Glutamatergic neuron (in vitro differentiated cells): ENCODE measurements around the gene ANO3. TPM values are rescaled to one million over a fixed set of nuclear protein-coding genes. Genes with fewer than 3 reads are reported as not detected.

ENCODE experiments used
- DNase-seq: peaks from one replicate; pipeline ENCODE4 v3.0.0; 2022
- H3K27ac Mint-ChIP-seq: one replicate; pipeline ENCODE4 v1.8.0; 2020; ENCODE audit warnings: mild to moderate bottlenecking, mixed read lengths, inconsistent platforms; ENCODE audit not compliant: unreplicated experiment
- H3K27me3 Mint-ChIP-seq: one replicate; pipeline ENCODE4 v1.8.0; 2020; ENCODE audit warnings: mild to moderate bottlenecking, moderate library complexity, mixed read lengths, inconsistent platforms; ENCODE audit not compliant: unreplicated experiment
- H3K36me3 Mint-ChIP-seq: one replicate; pipeline ENCODE4 v1.8.0; 2020; ENCODE audit warnings: mild to moderate bottlenecking, mixed read lengths, inconsistent platforms; ENCODE audit not compliant: unreplicated experiment
- H3K4me1 Mint-ChIP-seq: one replicate; pipeline ENCODE4 v1.8.0; 2020; ENCODE audit warnings: mild to moderate bottlenecking, low read depth, mixed read lengths, inconsistent platforms; ENCODE audit not compliant: unreplicated experiment
- H3K4me3 Mint-ChIP-seq: one replicate; pipeline ENCODE4 v1.8.0; 2020; ENCODE audit warnings: mild to moderate bottlenecking, mixed read lengths, inconsistent platforms; ENCODE audit not compliant: unreplicated experiment
- H3K9me3 Mint-ChIP-seq: one replicate; pipeline ENCODE4 v1.8.0; 2020; ENCODE audit warnings: mild to moderate bottlenecking, moderate library complexity, mixed read lengths, inconsistent platforms; ENCODE audit not compliant: unreplicated experiment
- total RNA-seq: library from RNA; stranded (reverse); fragmentation: NEBNext Ultra II Directional; extraction: Animal tissue kit (Norgen Biotek cat#: 25700); gene quantifications from one replicate; pipeline ENCODE4 v1.2.1, GENCODE V29; 2021; ENCODE audit not compliant: unreplicated experiment
- TF ChIP-seq, protein P1 (sequence below): fragments of 200-600 bp; sonication (generic); IDR thresholded peaks from one replicate; pipeline ENCODE4 v1.5.0; 2021; ENCODE audit not compliant: partially characterized antibody, unreplicated experiment

Gene ANO3
- total RNA-seq, 1 donor from 2014 or later = 12.8 TPM

DNA sequence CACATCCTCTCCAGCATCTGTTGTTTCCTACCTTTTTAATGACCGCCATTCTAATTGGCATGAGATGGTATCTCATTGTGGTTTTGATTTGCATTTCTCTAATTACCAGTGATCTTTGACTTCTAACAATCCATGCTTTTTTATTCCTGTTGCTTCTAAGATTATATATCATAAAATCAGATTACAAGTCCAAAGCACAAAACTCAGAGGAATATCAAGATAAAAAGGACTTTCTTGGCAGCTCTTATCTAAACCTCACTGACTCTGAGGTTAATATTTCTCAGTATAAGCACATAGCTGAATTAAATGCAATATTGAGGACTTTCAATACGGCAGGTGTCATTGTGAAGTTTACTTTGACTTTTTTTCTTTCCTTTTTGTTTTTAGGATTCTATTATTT is 378.6 kb downstream of the ANO3 start:
- H3K4me3 Mint-ChIP-seq = no peak overlapping the region
- H3K27ac Mint-ChIP-seq = no peak overlapping the region
- peaks cover 3% of the 10 kb centered on the region for H3K4me1 Mint-ChIP-seq
- no peaks in the 10 kb centered on the region for H3K27me3 Mint-ChIP-seq
- DNase-seq = no peak
- TF ChIP-seq, protein P1, sequence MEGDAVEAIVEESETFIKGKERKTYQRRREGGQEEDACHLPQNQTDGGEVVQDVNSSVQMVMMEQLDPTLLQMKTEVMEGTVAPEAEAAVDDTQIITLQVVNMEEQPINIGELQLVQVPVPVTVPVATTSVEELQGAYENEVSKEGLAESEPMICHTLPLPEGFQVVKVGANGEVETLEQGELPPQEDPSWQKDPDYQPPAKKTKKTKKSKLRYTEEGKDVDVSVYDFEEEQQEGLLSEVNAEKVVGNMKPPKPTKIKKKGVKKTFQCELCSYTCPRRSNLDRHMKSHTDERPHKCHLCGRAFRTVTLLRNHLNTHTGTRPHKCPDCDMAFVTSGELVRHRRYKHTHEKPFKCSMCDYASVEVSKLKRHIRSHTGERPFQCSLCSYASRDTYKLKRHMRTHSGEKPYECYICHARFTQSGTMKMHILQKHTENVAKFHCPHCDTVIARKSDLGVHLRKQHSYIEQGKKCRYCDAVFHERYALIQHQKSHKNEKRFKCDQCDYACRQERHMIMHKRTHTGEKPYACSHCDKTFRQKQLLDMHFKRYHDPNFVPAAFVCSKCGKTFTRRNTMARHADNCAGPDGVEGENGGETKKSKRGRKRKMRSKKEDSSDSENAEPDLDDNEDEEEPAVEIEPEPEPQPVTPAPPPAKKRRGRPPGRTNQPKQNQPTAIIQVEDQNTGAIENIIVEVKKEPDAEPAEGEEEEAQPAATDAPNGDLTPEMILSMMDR = no peak
- no peaks in the 10 kb centered on the region for H3K36me3 Mint-ChIP-seq
- H3K9me3 Mint-ChIP-seq = no peaks in the 10 kb centered on the region

DNA sequence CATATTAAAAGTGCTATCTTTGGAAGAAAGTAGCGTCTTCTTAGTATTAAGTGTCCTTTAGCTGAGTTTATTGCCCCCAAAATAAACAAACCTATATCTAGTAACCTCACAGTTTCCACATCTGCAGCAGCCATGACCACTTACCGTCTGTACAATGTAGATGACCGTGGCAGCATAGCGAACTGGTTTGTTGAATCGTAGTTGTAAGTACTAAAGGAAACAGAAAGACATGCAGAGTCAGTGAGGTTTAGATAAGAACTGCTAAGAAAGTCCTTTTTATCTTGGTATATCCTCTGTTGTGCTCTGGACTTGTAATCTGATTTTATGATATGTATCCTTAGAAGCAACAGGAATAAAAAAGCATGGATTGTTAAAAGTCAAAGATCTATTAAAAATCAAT is 380.6 kb downstream of the ANO3 start:
- TF ChIP-seq, protein P1 = no peak
- no peaks in the 10 kb centered on the region for H3K36me3 Mint-ChIP-seq
- no peaks in the 10 kb centered on the region for H3K4me1 Mint-ChIP-seq
- no peak overlapping the region for H3K27ac Mint-ChIP-seq
- no peaks in the 10 kb centered on the region for H3K27me3 Mint-ChIP-seq
- no peaks in the 10 kb centered on the region for H3K9me3 Mint-ChIP-seq
- no peak overlapping the region for H3K4me3 Mint-ChIP-seq
- DNase-seq = no peak

Other genes starting within 250 kb of the ANO3 start
- gene MUC15, start 240.1 kb downstream of the ANO3 start, total RNA-seq = not detected